Small intestine (tissue), 7 donors: Measurements from ENCODE around the gene KIF1A. TPM values are rescaled to one million over a fixed set of nuclear protein-coding genes. Genes with fewer than 3 reads are reported as not detected.

Experiments used
- DNase-seq, 2 donors: peaks; one replicate each; pipeline versions ENCODE4 v3.0.0 to v3.0.0-alpha.2; 2013
- FAIRE-seq: peaks from 2 replicates; lab custom pipeline; 2012; peaks lifted over from hg19 to GRCh38; lab: Jason Lieb, UNC
- H3K27ac ChIP-seq, 3 donors: one replicate each; pipeline ENCODE4 v1.5.1; 2013; ENCODE audit warnings: low read length in 2 of 3, mild to moderate bottlenecking in 2 of 3, control low read depth in 1 of 3, inconsistent platforms in 1 of 3, low read depth in 1 of 3, moderate library complexity in 1 of 3
- H3K27me3 ChIP-seq, 3 donors: one replicate each; pipeline ENCODE4 v1.6.1; 2013; ENCODE audit warnings: low read length in 3 of 3, inconsistent platforms in 1 of 3; ENCODE audit not compliant: control insufficient read depth in 3 of 3, insufficient read depth in 3 of 3
- H3K36me3 ChIP-seq, 3 donors: one replicate each; pipeline ENCODE4 v1.6.1; 2013; ENCODE audit warnings: low read length in 3 of 3, inconsistent platforms in 1 of 3, low read depth in 1 of 3, mild to moderate bottlenecking in 1 of 3, moderate library complexity in 1 of 3; ENCODE audit not compliant: control insufficient read depth in 3 of 3, insufficient read depth in 2 of 3
- H3K4me1 ChIP-seq, 3 donors: one replicate each; pipeline ENCODE4 v1.6.1; 2013; ENCODE audit warnings: low read length in 2 of 3, inconsistent platforms in 1 of 3, low read depth in 1 of 3, mild to moderate bottlenecking in 1 of 3, moderate library complexity in 1 of 3; ENCODE audit not compliant: control insufficient read depth in 3 of 3, insufficient read depth in 2 of 3
- H3K4me3 ChIP-seq, 3 donors: one replicate each; pipeline ENCODE4 v1.5.1; 2013; ENCODE audit warnings: low read length in 3 of 3, control low read depth in 1 of 3, inconsistent platforms in 1 of 3, low read depth in 1 of 3, mild to moderate bottlenecking in 1 of 3, moderate library complexity in 1 of 3
- H3K9me3 ChIP-seq, 2 donors: one replicate each; pipeline ENCODE4 v1.6.1; 2013; ENCODE audit warnings: low read depth in 1 of 2, low read length in 1 of 2; ENCODE audit not compliant: control insufficient read depth in 2 of 2, insufficient read depth in 1 of 2
- WGBS, 3 donors: extraction: QIAGEN DNeasy Blood & Tissue Kit; methylation state at CpG; one replicate each; pipeline ENCODE4 v1.1.7; 2013; 5-methylcytosine and 5-hydroxymethylcytosine counted together
- polyA plus RNA-seq, 4 donors: library from polyadenylated mRNA; stranded (reverse) in 3 of 4; unstranded in 1 of 4; fragments of 200-250 nt in 3 of 4; fragments of 120-200 nt in 1 of 4; gene quantifications; one replicate each; pipeline versions ENCODE4 v1.2.1 to v1.2.3, GENCODE V29; 2013
- donor health status: healthy with polysubstance abuse.
- donor health status: control.
- donor health status: control.
- donor health status: Bipolar disorder and iron deficiency.
- donor health status: healthy.

KIF1A gene
- polyA plus RNA-seq, 4 donors: 0.27 to 7.7 (median 1.9) TPM

GRCh38 chr2:240858321-240858720 lies 38.3 kb upstream of the KIF1A start:
- WGBS, 3 donors: 88 to 90% (median 89%) methylated on average over 13 of the region's 13 CpGs

DNA sequence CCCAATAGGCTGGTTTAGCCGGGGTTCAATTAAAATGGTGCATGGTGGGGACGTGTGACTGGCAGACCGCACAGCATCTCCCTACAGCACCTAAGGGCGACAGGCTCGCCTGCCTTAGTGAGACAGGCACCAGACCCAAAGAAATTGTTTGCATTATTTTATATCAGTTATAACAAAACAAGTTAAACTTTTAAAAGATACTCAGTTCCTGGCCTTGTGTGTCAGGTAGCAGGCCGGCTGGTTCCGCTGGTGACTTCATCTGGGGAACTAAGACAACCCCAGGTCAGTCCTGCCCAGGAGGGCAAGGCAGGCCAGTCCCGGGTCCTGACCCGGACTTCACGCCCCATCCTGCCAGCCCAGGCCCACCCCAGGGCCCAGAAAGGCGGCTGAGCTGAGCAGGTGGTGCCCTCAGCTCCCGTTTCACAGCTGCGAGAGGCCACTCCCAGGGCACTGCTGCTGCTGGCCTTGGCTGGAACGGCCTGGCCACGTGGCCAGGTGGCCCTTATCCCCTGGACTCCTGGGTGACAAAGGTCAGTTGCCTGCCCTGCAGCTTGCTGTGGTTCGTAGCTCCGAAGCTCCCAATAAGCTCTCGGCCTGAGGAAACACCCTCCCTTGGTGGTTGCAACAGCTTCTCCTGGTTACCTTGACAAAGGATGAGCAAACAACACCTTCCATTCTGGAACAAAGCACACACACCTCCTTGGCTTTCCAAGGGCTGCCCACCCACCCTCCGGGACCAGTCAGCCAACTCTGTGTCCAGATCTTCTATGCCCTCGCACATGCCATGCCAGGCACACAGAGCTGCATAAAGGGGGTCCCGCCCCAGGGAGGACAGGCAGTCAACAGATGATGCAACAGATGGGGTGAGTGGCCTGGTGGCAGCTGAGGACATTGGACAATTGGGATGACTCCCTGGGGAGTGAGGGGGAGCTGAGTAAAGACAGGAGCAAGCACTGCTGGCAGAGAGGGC lies 37.3 kb upstream of the KIF1A start:
- 42 to 71% (median 45%) methylated on average over 21 of the region's 21 CpGs for WGBS, 3 donors
- H3K27me3 ChIP-seq: no peaks in the 10 kb centered on the region
- peaks cover 0 to 14% (median 4%) of the 10 kb centered on the region in 3 donors for H3K4me1 ChIP-seq
- H3K4me3 ChIP-seq: no peak overlapping the region
- peak overlapping the region in 1 of 3 donors; percentile 72 for H3K27ac ChIP-seq
- peak; percentile 79 to 87 for DNase-seq
- peaks cover 0 to 13% of the 10 kb centered on the region in 2 donors for H3K9me3 ChIP-seq
- no peaks in the 10 kb centered on the region for H3K36me3 ChIP-seq
- no peak for FAIRE-seq

More at GRCh38 chr2:240858321-240858720, 38.3 kb upstream of the KIF1A start:
- DNase-seq (no peak), FAIRE-seq (no peak)
- H3K27ac ChIP-seq: no peak overlapping the region
- peaks cover 0 to 14% (median 4%) of the 10 kb centered on the region in 3 donors for H3K4me1 ChIP-seq
- peaks cover 0 to 13% of the 10 kb centered on the region in 2 donors for H3K9me3 ChIP-seq
- H3K36me3 ChIP-seq: no peaks in the 10 kb centered on the region
- H3K27me3 ChIP-seq: no peaks in the 10 kb centered on the region
- H3K4me3 ChIP-seq: no peak overlapping the region

DNA sequence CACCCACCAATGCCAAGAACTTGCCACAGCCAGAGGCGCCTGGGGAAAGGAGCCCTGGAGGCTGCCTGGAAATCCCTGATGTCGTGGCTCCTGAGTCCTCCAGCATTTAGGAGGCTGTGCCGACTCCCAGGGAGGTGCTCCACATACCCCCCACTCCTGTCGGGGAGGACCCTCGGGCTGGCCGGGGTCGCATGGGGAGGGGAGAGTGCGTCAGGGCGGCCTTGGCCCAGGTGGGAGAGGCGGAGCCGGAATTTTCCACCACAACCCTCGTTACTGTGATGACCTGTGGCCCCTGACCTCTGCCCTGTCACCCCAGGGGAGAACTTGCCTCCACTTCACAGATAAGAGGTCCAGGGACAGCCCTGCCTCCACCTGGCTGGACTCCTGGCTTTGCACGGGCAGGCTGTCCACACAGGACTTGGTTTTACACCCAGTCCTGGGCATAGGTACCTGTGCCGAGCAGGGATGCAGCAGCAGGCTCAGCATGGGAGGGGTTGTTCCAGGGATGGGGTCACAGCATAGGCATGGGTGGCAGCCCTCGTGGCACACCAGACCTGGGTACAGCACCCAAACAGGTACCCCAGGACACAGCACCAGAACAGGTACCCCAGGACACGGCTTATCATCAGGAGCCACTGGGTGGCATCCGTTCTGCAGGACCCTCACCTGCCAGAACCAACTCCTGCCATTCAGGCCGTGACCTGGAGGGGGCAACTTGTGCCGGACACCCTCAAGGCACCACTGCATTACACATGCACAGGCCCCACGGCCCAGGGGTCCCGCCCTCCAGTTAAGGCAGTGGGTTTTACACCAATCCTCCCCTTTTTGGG lies 36.3 kb upstream of the KIF1A start:
- H3K4me1 ChIP-seq: peaks cover 0 to 18% (median 4%) of the 10 kb centered on the region in 3 donors
- no peak overlapping the region for H3K4me3 ChIP-seq
- H3K9me3 ChIP-seq: peaks cover 0 to 13% of the 10 kb centered on the region in 2 donors
- H3K27me3 ChIP-seq: no peaks in the 10 kb centered on the region
- no peak for FAIRE-seq
- DNase-seq: peak in 1 of 2 donors; percentile 37
- no peaks in the 10 kb centered on the region for H3K36me3 ChIP-seq
- 68 to 79% (median 74%) methylated on average over 21 of the region's 21 CpGs for WGBS, 3 donors
- H3K27ac ChIP-seq: peak overlapping the region in 1 of 3 donors; percentile 72

DNA sequence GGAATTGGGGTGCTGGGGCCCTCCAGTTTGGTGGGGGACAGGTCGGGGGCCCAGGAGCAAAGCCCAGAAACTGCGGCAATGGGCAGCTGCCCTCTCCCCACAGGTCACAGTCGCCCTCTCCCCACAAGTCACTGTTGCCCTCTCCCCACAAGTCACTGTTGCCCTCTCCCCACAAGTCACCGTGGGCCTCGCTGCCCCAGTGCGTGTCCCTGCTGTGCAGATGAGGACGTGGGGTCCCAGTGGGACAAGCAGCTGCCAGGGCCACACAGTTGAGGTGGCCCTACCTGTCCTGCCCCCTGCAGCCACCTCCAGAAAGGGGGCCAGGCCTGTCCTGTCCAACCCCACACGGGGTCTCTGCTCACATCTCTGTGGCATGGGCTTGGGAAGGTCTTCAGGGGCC lies 35.7 kb upstream of the KIF1A start:
- 92 to 96% (median 93%) methylated on average over 8 of the region's 8 CpGs for WGBS, 3 donors
- no peak for FAIRE-seq
- H3K4me1 ChIP-seq: peaks cover 0 to 19% (median 4%) of the 10 kb centered on the region in 3 donors

GRCh38 chr2:240852671-240853314 lies 32.8 kb upstream of the KIF1A start:
- no peak for FAIRE-seq

More for the DNA sequence above, 35.7 kb upstream of the KIF1A start:
- Histone ChIP-seq H3K4me3 (no peak overlapping the region), H3K27ac (no peak overlapping the region), H3K9me3 (peaks cover 0 to 13% of the 10 kb centered on the region in 2 donors), H3K27me3 (no peaks in the 10 kb centered on the region), H3K36me3 (no peaks in the 10 kb centered on the region)
- DNase-seq: no peak

GRCh38 chr2:240851078-240851991 lies 31.3 kb upstream of the KIF1A start:
- FAIRE-seq: no peak

More at GRCh38 chr2:240852671-240853314, 32.8 kb upstream of the KIF1A start:
- Histone ChIP-seq H3K4me1 (peaks cover 0 to 17% (median 2%) of the 10 kb centered on the region in 3 donors), H3K9me3 (peaks cover 0 to 13% of the 10 kb centered on the region in 2 donors), H3K27ac (no peak overlapping the region), H3K27me3 (no peaks in the 10 kb centered on the region), H3K4me3 (no peak overlapping the region), H3K36me3 (no peaks in the 10 kb centered on the region)
- no peak for DNase-seq
- WGBS, 3 donors: 77 to 86% (median 82%) methylated on average over 15 of the region's 15 CpGs

DNA sequence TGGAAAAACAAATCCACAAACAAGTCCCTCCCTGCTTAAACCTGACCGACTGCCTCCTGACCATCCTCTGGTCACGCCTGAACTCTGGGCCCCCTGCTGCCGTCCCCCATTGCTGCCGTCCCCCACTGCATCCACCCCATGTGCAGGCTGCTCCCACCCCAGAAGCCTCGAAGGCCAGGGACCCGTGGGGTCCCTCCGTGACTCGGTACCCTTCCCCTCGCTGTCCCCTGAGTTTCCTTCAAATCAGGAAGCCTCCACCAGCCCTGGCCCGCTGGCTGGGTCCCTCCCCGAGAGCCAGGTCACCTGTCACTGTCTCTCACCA lies 30.7 kb upstream of the KIF1A start:
- Histone ChIP-seq H3K4me1 (peaks cover 0 to 6% (median 0%) of the 10 kb centered on the region in 3 donors), H3K27me3 (no peaks in the 10 kb centered on the region), H3K36me3 (no peaks in the 10 kb centered on the region), H3K4me3 (no peak overlapping the region), H3K27ac (no peak overlapping the region), H3K9me3 (peaks cover 0 to 13% of the 10 kb centered on the region in 2 donors)
- 60 to 62% (median 62%) methylated on average over 11 of the region's 11 CpGs for WGBS, 3 donors
- DNase-seq (no peak), FAIRE-seq (no peak)

More at GRCh38 chr2:240851078-240851991, 31.3 kb upstream of the KIF1A start:
- Histone ChIP-seq H3K9me3 (peaks cover 0 to 13% of the 10 kb centered on the region in 2 donors), H3K4me3 (no peak overlapping the region), H3K27ac (no peak overlapping the region), H3K4me1 (peaks cover 0 to 6% (median 0%) of the 10 kb centered on the region in 3 donors), H3K27me3 (no peaks in the 10 kb centered on the region), H3K36me3 (no peaks in the 10 kb centered on the region)
- DNase-seq: peak; percentile 78 to 88
- WGBS, 3 donors: 19 to 37% (median 32%) methylated on average over 33 of the region's 33 CpGs
